SK-N-SH (cell line): ENCODE data around the gene CCDC88C. TPM values are rescaled to one million over a fixed set of nuclear protein-coding genes. Genes with fewer than 3 reads are reported as not detected.

Source experiments
- CTCF ChIA-PET: fragments of 300-600, 350-600 bp; formaldehyde crosslinking; extraction: SDS; loops from one replicate; lab custom pipeline; 2021; lab: Yijun Ruan, JAX
- POLR2A ChIA-PET: fragments of 350-600 bp; sonication (Branson Sonifier 250); formaldehyde crosslinking; extraction: SDS; loops from one replicate; lab custom pipeline; 2020; ENCODE audit warnings: antibody characterized with exemption, inconsistent platforms; lab: Yijun Ruan, JAX
- DNase-seq: peaks from one replicate; pipeline ENCODE4 v3.0.0; 2012
- H2AFZ ChIP-seq: fragments of 200-600 bp; sonication (generic); 2 replicates; pipeline ENCODE4 v1.8.1; 2016; ENCODE audit warnings: antibody characterized with exemption, mild to moderate bottlenecking, low read depth
- H3F3A ChIP-seq: fragments of 200-600 bp; sonication (generic); replicated peaks from 2 replicates; pipeline ENCODE3; 2016; ENCODE audit warnings: antibody characterized with exemption, mild to moderate bottlenecking; ENCODE audit not compliant: insufficient read depth
- H3K27ac ChIP-seq, 2 experiments: fragments of 200-500 bp in 1 of 2; fragments of 200-600 bp in 1 of 2; sonication (Bioruptor generic) in 1 of 2; sonication (generic), shearing (Covaris generic) in 1 of 2; 2 replicates each; pipeline versions ENCODE4 v1.5.1 to v1.6.1; 2014 to 2016; ENCODE audit warnings: low read depth in 2 of 2, inconsistent platforms in 1 of 2, low read length in 1 of 2, mild to moderate bottlenecking in 1 of 2, mixed read lengths in 1 of 2
- H3K27me3 ChIP-seq: fragments of 200-600 bp; sonication (generic), shearing (Covaris generic); 2 replicates; pipeline ENCODE4 v1.6.1; 2016; ENCODE audit warnings: mixed run types; ENCODE audit not compliant: insufficient read depth
- H3K36me3 ChIP-seq, 2 experiments: fragments of 200-500 bp in 1 of 2; fragments of 200-600 bp in 1 of 2; sonication (Bioruptor generic) in 1 of 2; sonication (generic) in 1 of 2; replicated peaks in 1 of 2; 2 replicates each; pipeline versions ENCODE3 to v1.5.1; 2014 to 2016; ENCODE audit warnings: low read length in 1 of 2, mild to moderate bottlenecking in 1 of 2; ENCODE audit not compliant: insufficient read depth in 2 of 2, control insufficient read depth in 1 of 2
- H3K4me1 ChIP-seq, 2 experiments: fragments of 200-500 bp in 1 of 2; fragments of 200-600 bp in 1 of 2; sonication (Bioruptor generic) in 1 of 2; sonication (generic), shearing (Covaris generic) in 1 of 2; 2 replicates each; pipeline versions ENCODE4 v1.5.1 to v1.6.1; 2014 to 2016; ENCODE audit warnings: low read depth in 1 of 2, low read length in 1 of 2, mixed run types in 1 of 2; ENCODE audit not compliant: insufficient read depth in 2 of 2, control insufficient read depth in 1 of 2
- H3K4me2 ChIP-seq: fragments of 200-600 bp; sonication (generic), shearing (Covaris generic); 2 replicates; pipeline ENCODE4 v1.6.1; 2017; ENCODE audit warnings: mixed run types
- H3K4me3 ChIP-seq, 2 experiments: fragments of 200-500 bp in 1 of 2; fragments of 200-600 bp in 1 of 2; sonication (Bioruptor generic) in 1 of 2; sonication (generic), shearing (Covaris generic) in 1 of 2; 2 replicates each; pipeline versions ENCODE4 v1.5.1 to v1.8.1; 2014 to 2016; ENCODE audit warnings: low read depth in 2 of 2, inconsistent platforms in 1 of 2, low read length in 1 of 2, mild to moderate bottlenecking in 1 of 2, mixed read lengths in 1 of 2, moderate library complexity in 1 of 2
- H3K79me2 ChIP-seq: fragments of 200-600 bp; sonication (generic); 2 replicates; pipeline ENCODE4 v1.8.1; 2017; ENCODE audit warnings: mild to moderate bottlenecking; ENCODE audit not compliant: insufficient read depth
- H3K9ac ChIP-seq: fragments of 200-600 bp; sonication (generic); 2 replicates; pipeline ENCODE4 v1.6.1; 2017; ENCODE audit warnings: mixed run types
- H3K9me2 ChIP-seq: fragments of 200-600 bp; sonication (generic); 2 replicates; pipeline ENCODE4 v1.6.1; 2017; ENCODE audit warnings: mixed run types
- H3K9me3 ChIP-seq: fragments of 200-600 bp; sonication (generic); 2 replicates; pipeline ENCODE4 v1.6.1; 2017; ENCODE audit warnings: mixed run types, mild to moderate bottlenecking, moderate library complexity
- H4K20me1 ChIP-seq: fragments of 200-600 bp; sonication (generic); 2 replicates; pipeline ENCODE4 v1.6.1; 2017; ENCODE audit warnings: mild to moderate bottlenecking, mixed run types; ENCODE audit not compliant: insufficient read depth
- ELF1 ChIP-seq: IDR thresholded peaks from 2 replicates; pipeline ENCODE4 v1.4.0; 2012
- EP300 ChIP-seq, 2 experiments: IDR thresholded peaks; 2 replicates each; pipeline versions ENCODE4 v1.4.0 to v1.6.1; 2012; ENCODE audit warnings: borderline replicate concordance in 1 of 2, low read depth in 1 of 2, low read length in 1 of 2
- EZH2phosphoT487 ChIP-seq: fragments of 200-600 bp; sonication (generic); IDR thresholded peaks from 2 replicates; pipeline ENCODE4 v1.6.1; 2017; ENCODE audit warnings: low read depth, mixed run types, mild to moderate bottlenecking, antibody characterized with exemption, moderate library complexity, borderline replicate concordance
- FOSL2 ChIP-seq: IDR thresholded peaks from 2 replicates; pipeline ENCODE4 v1.4.0; 2012; ENCODE audit warnings: low read depth, mild to moderate bottlenecking, moderate library complexity, borderline replicate concordance
- GABPA ChIP-seq: IDR thresholded peaks from 2 replicates; pipeline ENCODE4 v1.4.0; 2012; ENCODE audit warnings: low read depth, mild to moderate bottlenecking
- JUND ChIP-seq: IDR thresholded peaks from 2 replicates; pipeline ENCODE4 v1.4.0; 2012
- MEF2A ChIP-seq: IDR thresholded peaks from 2 replicates; pipeline ENCODE4 v1.4.0; 2012; ENCODE audit warnings: low read depth, borderline replicate concordance
- NFIC ChIP-seq: IDR thresholded peaks from 2 replicates; pipeline ENCODE4 v1.4.0; 2012; ENCODE audit warnings: borderline replicate concordance
- NRF1 ChIP-seq: IDR thresholded peaks from 2 replicates; pipeline ENCODE4 v1.6.1; 2012; ENCODE audit warnings: low read depth, mild to moderate bottlenecking, low read length
- RAD21 ChIP-seq: IDR thresholded peaks from 2 replicates; pipeline ENCODE4 v1.6.1; 2012; ENCODE audit warnings: mild to moderate bottlenecking, low read length
- RXRA ChIP-seq: IDR thresholded peaks from 2 replicates; pipeline ENCODE4 v1.4.0; 2012; ENCODE audit warnings: low read depth, mild to moderate bottlenecking, borderline replicate concordance
- SIN3A ChIP-seq: IDR thresholded peaks from 2 replicates; pipeline ENCODE4 v1.6.1; 2012; ENCODE audit warnings: low read depth, mild to moderate bottlenecking, low read length, moderate library complexity, borderline replicate concordance
- SMC3 ChIP-seq: IDR thresholded peaks from 2 replicates; pipeline ENCODE4 v1.6.1; 2012; ENCODE audit warnings: low read depth, low read length, improper control_type of control experiment
- TAF1 ChIP-seq: IDR thresholded peaks from 2 replicates; pipeline ENCODE4 v1.6.1; 2012; ENCODE audit warnings: low read depth, mild to moderate bottlenecking, low read length, moderate library complexity, borderline replicate concordance
- TEAD4 ChIP-seq: IDR thresholded peaks from 2 replicates; pipeline ENCODE4 v1.4.0; 2012; ENCODE audit warnings: mild to moderate bottlenecking, borderline replicate concordance; ENCODE audit not compliant: insufficient read depth
- YY1 ChIP-seq: IDR thresholded peaks from 2 replicates; pipeline ENCODE4 v1.4.0; 2012; ENCODE audit warnings: low read depth, mild to moderate bottlenecking
- WGBS: methylation state at CpG from one replicate; pipeline ENCODE4 v1.1.6; 2017; ENCODE audit warnings: low lambda C conversion rate; 5-methylcytosine and 5-hydroxymethylcytosine counted together
- polyA plus RNA-seq, 3 experiments: library from polyadenylated mRNA; depleted of rRNA; stranded (reverse); fragments of >200 nt; gene quantifications; 2 replicates each; pipeline ENCODE4 v1.2.3, GENCODE V29; 2012
- TF ChIP-seq, protein P1 (sequence below): IDR thresholded peaks from 2 replicates; pipeline ENCODE4 v1.4.0; 2012; ENCODE audit warnings: low read depth, borderline replicate concordance
- TF ChIP-seq, protein P2 (sequence below): fragments of 150-350 bp; IDR thresholded peaks from 2 replicates; pipeline ENCODE4 v1.6.1; 2017; ENCODE audit warnings: antibody characterized with exemption, low read length, low read depth, borderline replicate concordance
- TF ChIP-seq, protein P3 (sequence below): IDR thresholded peaks from 2 replicates; pipeline ENCODE4; 2012
- TF ChIP-seq, protein P4 (sequence below): fragments of 200-600 bp; sonication (generic); IDR thresholded peaks from 2 replicates; pipeline ENCODE4 v1.6.1; 2017; ENCODE audit warnings: antibody characterized with exemption, mild to moderate bottlenecking, moderate library complexity

CCDC88C gene
- polyA plus RNA-seq, 1 of the 3 experiments (the other 2 are of a cell fraction) = 0.39 TPM

DNA sequence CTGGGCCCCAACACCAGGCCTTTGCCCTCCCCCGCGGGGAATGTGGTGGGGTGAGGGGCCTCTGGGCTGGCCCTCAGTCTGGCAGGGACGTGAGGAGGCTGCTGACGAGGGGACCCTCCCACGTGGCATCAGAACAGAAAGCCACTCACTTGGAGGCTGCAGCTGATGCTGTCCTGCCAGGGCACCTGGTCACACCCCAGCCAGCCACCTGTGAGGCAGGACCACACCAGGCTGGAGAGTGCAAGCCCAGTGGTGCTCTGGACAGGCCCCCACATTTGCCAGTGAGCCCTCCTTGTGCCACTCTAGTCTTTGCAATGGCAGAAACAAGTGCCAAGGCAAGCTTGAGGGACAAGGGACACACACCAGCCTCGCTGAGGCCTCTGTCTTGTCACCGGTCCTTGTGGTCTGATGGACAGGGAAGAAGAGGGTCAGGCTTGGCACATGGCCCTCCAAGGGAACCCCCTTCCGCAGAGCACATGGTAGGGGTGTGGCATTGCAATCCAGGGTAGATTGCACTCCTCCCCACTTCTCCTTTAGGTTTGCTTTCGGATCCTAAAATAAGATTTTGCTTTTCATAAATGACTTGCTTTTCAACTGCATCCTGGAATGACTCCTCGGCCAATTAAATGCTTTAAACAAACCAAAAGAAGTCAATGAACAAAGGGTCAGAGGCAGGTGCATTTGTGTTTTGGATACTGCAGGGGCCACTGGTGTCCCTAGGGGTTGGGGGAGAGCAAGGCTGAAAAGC lies 53.7 kb downstream of the CCDC88C start:
- H3K9ac ChIP-seq = no peak overlapping the region
- H3K4me2 ChIP-seq = no peak overlapping the region
- ChIA-PET POLR2A (no interaction called here), CTCF (interaction anchor here (1.5 kb wide), 1 partner anchor 9 kb away, joined by 4 read pairs; no protein-coding TSS in a partner anchor)
- H3K4me3 ChIP-seq = no peak overlapping the region
- no peaks in the 10 kb centered on the region for H4K20me1 ChIP-seq
- peaks cover 0 to 8% of the 10 kb centered on the region in 2 experiments; a peak in 2 of 4 replicates for H3K4me1 ChIP-seq
- TF ChIP-seq, protein P1, sequence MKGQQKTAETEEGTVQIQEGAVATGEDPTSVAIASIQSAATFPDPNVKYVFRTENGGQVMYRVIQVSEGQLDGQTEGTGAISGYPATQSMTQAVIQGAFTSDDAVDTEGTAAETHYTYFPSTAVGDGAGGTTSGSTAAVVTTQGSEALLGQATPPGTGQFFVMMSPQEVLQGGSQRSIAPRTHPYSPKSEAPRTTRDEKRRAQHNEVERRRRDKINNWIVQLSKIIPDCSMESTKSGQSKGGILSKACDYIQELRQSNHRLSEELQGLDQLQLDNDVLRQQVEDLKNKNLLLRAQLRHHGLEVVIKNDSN = no peak
- TF ChIP-seq ELF1 = no peak
- TF ChIP-seq, protein P2, sequence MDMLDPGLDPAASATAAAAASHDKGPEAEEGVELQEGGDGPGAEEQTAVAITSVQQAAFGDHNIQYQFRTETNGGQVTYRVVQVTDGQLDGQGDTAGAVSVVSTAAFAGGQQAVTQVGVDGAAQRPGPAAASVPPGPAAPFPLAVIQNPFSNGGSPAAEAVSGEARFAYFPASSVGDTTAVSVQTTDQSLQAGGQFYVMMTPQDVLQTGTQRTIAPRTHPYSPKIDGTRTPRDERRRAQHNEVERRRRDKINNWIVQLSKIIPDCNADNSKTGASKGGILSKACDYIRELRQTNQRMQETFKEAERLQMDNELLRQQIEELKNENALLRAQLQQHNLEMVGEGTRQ = no peak
- TF ChIP-seq, protein P3, sequence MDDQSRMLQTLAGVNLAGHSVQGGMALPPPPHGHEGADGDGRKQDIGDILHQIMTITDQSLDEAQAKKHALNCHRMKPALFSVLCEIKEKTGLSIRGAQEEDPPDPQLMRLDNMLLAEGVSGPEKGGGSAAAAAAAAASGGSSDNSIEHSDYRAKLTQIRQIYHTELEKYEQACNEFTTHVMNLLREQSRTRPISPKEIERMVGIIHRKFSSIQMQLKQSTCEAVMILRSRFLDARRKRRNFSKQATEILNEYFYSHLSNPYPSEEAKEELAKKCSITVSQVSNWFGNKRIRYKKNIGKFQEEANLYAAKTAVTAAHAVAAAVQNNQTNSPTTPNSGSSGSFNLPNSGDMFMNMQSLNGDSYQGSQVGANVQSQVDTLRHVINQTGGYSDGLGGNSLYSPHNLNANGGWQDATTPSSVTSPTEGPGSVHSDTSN = no peak
- no peak for TF ChIP-seq RXRA
- TF ChIP-seq GABPA = no peak
- no peak for TF ChIP-seq NFIC
- no peak for TF ChIP-seq NRF1
- TF ChIP-seq YY1 = no peak
- TF ChIP-seq FOSL2 = no peak
- no peak for TF ChIP-seq SIN3A
- TF ChIP-seq SMC3 = no peak
- no peak for TF ChIP-seq TAF1
- no peak for TF ChIP-seq EZH2phosphoT487
- TF ChIP-seq JUND = no peak
- TF ChIP-seq TEAD4 = no peak
- TF ChIP-seq RAD21 = no peak
- TF ChIP-seq, protein P4, sequence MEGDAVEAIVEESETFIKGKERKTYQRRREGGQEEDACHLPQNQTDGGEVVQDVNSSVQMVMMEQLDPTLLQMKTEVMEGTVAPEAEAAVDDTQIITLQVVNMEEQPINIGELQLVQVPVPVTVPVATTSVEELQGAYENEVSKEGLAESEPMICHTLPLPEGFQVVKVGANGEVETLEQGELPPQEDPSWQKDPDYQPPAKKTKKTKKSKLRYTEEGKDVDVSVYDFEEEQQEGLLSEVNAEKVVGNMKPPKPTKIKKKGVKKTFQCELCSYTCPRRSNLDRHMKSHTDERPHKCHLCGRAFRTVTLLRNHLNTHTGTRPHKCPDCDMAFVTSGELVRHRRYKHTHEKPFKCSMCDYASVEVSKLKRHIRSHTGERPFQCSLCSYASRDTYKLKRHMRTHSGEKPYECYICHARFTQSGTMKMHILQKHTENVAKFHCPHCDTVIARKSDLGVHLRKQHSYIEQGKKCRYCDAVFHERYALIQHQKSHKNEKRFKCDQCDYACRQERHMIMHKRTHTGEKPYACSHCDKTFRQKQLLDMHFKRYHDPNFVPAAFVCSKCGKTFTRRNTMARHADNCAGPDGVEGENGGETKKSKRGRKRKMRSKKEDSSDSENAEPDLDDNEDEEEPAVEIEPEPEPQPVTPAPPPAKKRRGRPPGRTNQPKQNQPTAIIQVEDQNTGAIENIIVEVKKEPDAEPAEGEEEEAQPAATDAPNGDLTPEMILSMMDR = no peak
- TF ChIP-seq EP300 (IDR thresholded peaks at IDR 0.05; ENCODE audit: borderline replicate concordance in 1 of 2, low read depth in 1 of 2, low read length in 1 of 2) = no peak
- no peak for TF ChIP-seq MEF2A
- H3F3A ChIP-seq = no peaks in the 10 kb centered on the region
- no peak for DNase-seq
- no peaks in the 10 kb centered on the region for H3K9me2 ChIP-seq
- no peaks in the 10 kb centered on the region for H3K9me3 ChIP-seq
- no peak overlapping the region for H3K27ac ChIP-seq
- no peaks in the 10 kb centered on the region for H3K27me3 ChIP-seq
- no peaks in the 10 kb centered on the region for H3K79me2 ChIP-seq
- 68% methylated on average over 8 of the region's 10 CpGs for WGBS
- no peaks in the 10 kb centered on the region for H3K36me3 ChIP-seq
- H2AFZ ChIP-seq = no peak overlapping the region
